AG04450 (cell line): Measurements from ENCODE around the gene SRPK3. TPM values are rescaled to one million over a fixed set of nuclear protein-coding genes. Genes with fewer than 3 reads are reported as not detected.
A peak's percentile ranks its signal among the peaks of the same experiment; 100 is the strongest.

Experiments used
- CTCF ChIA-PET: fragments of 300-600, 350-600 bp; formaldehyde crosslinking; extraction: SDS; loops from one replicate; lab custom pipeline; 2022; ENCODE audit warnings: antibody characterized with exemption, inconsistent platforms; lab: Charles Lee
- POLR2A ChIA-PET: fragments of 350-600 bp; formaldehyde crosslinking; extraction: SDS; loops from one replicate; lab custom pipeline; 2021; ENCODE audit warnings: antibody characterized with exemption, inconsistent platforms; lab: Yijun Ruan, JAX
- DNase-seq: peaks from one replicate; pipeline ENCODE4 v3.0.0-alpha.2; 2011; ENCODE audit warnings: low read depth, low spot score
- H3K27ac ChIP-seq: one replicate; pipeline ENCODE4 v1.5.1; 2012; ENCODE audit warnings: low read depth, low read length, control low read depth
- H3K27me3 ChIP-seq: one replicate; pipeline ENCODE4 v1.6.0; 2012; ENCODE audit warnings: low read length; ENCODE audit not compliant: control insufficient read depth, insufficient read depth
- H3K4me3 ChIP-seq: 2 replicates; pipeline ENCODE4 v1.5.1; 2011; ENCODE audit warnings: mild to moderate bottlenecking, low read depth, low read length, control low read depth
- H3K9me3 ChIP-seq: 2 replicates; pipeline ENCODE4 v1.5.1; 2012; ENCODE audit warnings: low read length; ENCODE audit not compliant: control insufficient read depth, insufficient read depth
- CTCF ChIP-seq: IDR thresholded peaks from 2 replicates; pipeline ENCODE4 v1.5.1; 2011; ENCODE audit warnings: low read depth, low read length, control low read depth, inconsistent platforms
- polyA plus RNA-seq: library from polyadenylated mRNA; depleted of rRNA; stranded (reverse); fragments of >200 nt; gene quantifications from 2 replicates; pipeline ENCODE4 v1.2.3, GENCODE V29; 2011

SRPK3 gene
- polyA plus RNA-seq, 1 experiment, result 0.27 TPM

- peak; percentile 88 for DNase-seq
- ChIA-PET POLR2A (interaction anchor here (0.8 to 1.4 kb wide), 6 partner anchors 8 to 176 kb away, joined by 3 to 6 read pairs (median 4); partner anchors contain the start of genes NAA10 and SRPK3), CTCF (interaction anchor here (1.6 to 1.7 kb wide), 2 partner anchors 129 to 131 kb away, joined by 3 to 5 read pairs; no protein-coding TSS in a partner anchor)
- no peaks in the 10 kb centered on the region for H3K27me3 ChIP-seq
- peak within 1 kb of the TSS; percentile 92 for H3K27ac ChIP-seq
- no peak for TF ChIP-seq CTCF
- H3K9me3 ChIP-seq, result no peaks in the 10 kb centered on the region; the same call in 1 of the 2 replicates
- peak within 1 kb of the TSS; percentile 82 for H3K4me3 ChIP-seq
Measured at GRCh38 chrX:153794018-153794896, 13.4 kb downstream of the SRPK3 start, which contains the start of the genes IDH3G and SSR4. TSS of gene IDH3G (minus strand) at chrX:153794375. CDS start at chrX:153794326, 49 bp downstream. TSS of gene SSR4 (plus strand) at chrX:153794668. CDS start at chrX:153794688, 20 bp downstream.

GRCh38 chrX:153794897-153795816, 14.3 kb downstream of the SRPK3 start:
- Histone ChIP-seq H3K9me3 (no peaks in the 10 kb centered on the region; the same call in 1 of the 2 replicates), H3K27me3 (no peaks in the 10 kb centered on the region), H3K4me3 (peak overlapping the region; percentile 75), H3K27ac (peak overlapping the region; percentile 81)
- no peak for TF ChIP-seq CTCF
- no peak for DNase-seq
- CTCF ChIA-PET, result interaction anchor here (1.7 kb wide), 1 partner anchor 128 kb away, joined by 5 read pairs; no protein-coding TSS in a partner anchor
- POLR2A ChIA-PET, result interaction anchor here (0.8 to 1.4 kb wide), 5 partner anchors 14 to 175 kb away, joined by 4 to 6 read pairs (median 4); partner anchors contain the start of genes NAA10 and SRPK3

- Histone ChIP-seq H3K27ac (no peak overlapping the region), H3K27me3 (no peaks in the 10 kb centered on the region), H3K9me3 (no peaks in the 10 kb centered on the region; the same call in 1 of the 2 replicates), H3K4me3 (no peak overlapping the region)
- DNase-seq, result no peak
- POLR2A ChIA-PET, result no interaction called here
- no peak for TF ChIP-seq CTCF
- CTCF ChIA-PET, result no interaction called here
Measured at GRCh38 chrX:153797415-153798015, 16.7 kb downstream of the SRPK3 start.

GRCh38 chrX:153799326-153799725, 18.5 kb downstream of the SRPK3 start:
- no peak for DNase-seq
- no peak for TF ChIP-seq CTCF
- Histone ChIP-seq H3K27ac (no peak overlapping the region), H3K4me3 (no peak overlapping the region), H3K27me3 (no peaks in the 10 kb centered on the region), H3K9me3 (no peaks in the 10 kb centered on the region; the same call in 1 of the 2 replicates)
- ChIA-PET CTCF (no interaction called here), POLR2A (no interaction called here)
